Stimulated activated CD4-positive, alpha-beta T cell treated with anti-CD3 and anti-CD28 coated beads, Interleukin-4, amount 100 ng/mL, for 1 hour (primary cell): ENCODE results near the gene DESI1.
"Not testable (repeated sequence)": the region's sequence is repeated elsewhere in the genome, so short reads cannot be mapped to it uniquely, and the experiment has no call there.

Source experiments
- DNase-seq: peaks from one replicate; pipeline ENCODE4 v3.0.0-alpha.2; 2020

Gene DESI1

DNA sequence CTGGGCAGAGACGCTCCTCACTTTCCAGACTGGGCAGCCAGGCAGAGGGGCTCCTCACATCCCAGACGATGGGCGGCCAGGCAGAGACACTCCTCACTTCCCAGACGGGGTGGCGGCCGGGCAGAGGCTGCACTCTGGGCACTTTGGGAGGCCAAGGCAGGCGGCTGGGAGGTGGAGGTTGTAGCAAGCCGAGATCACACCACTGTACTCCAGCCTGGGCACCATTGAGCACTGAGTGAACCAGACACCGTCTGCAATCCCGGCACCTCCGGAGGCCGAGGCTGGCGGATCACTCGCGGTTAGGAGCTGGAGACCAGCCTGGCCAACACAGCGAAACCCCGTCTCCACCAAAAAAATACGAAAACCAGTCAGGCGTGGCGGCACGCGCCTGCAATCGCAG, 10.8 kb upstream of the DESI1 start:
- not testable (repeated sequence) for DNase-seq

DNA sequence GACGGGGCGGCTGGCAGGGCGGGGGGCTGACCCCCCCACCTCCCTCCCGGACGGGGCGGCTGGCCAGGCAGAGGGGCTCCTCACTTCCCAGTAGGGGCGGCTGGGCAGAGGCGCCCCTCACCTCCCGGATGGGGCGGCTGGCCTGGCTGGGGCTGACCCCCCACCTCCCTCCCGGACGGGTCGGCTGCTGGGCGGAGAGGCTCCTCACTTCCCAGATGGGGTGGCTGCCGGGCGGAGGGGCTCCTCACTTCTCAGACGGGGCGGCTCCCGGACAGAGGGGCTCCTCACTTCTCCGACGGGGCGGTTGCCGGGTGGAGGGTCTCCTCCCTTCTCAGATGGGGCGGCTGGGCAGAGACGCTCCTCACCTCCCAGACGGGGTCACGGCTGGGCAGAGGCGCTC, 10.3 kb upstream of the DESI1 start:
- DNase-seq, result not testable (repeated sequence)

- no peak for DNase-seq
These were observed 4.7 kb upstream of the DESI1 start for GRCh38 chr22:41625577-41625976.

GRCh38 chr22:41621911-41622179, 1.0 kb upstream of the DESI1 start:
- no peak for DNase-seq

DNA sequence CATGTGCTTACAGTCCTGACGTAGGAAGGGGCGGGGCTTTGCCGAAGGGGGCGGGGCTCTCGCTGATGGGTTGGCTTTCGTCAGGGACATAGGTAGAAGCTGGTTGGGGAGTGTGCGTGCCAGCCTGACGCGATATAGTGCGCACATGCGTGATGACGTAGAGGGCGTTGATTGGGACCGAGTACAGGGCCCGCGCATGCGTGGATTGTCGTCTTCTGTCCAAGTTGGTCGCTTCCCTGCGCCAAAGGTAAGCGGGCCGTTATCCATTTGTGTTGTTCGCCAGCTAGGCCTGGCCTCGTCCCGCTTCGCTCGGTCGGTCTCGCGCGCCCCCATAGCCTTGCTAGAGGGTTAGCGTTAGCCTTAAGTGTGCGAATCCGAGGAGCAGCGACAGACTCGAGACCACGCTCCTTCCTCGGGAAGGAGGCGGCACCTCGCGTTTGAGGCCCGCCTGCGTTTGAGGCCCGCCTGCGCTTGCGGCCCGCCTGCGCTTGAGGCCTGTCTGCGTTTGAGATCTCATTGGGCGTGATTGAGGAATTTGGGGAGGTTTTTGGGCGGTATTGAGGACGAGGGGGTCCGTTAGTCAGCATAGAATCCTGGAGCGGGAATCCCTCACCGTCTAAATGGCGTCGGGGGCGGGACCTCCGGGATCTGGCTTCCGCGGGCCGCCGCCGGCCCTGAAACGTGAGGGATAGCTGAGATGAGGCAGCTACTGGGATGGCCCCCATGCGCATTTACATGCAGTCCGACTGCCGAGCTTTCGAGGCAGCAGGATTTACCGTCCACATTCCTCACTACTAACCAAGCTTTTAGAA, 462 bp upstream of the DESI1 start, which contains the start of gene XRCC6:
XRCC6 (plus strand) TSS at position 197 of the 812 bp plus-strand sequence. CDS start 710 bp downstream, outside the sequence.
- DNase-seq, result peak; percentile 99

DNA sequence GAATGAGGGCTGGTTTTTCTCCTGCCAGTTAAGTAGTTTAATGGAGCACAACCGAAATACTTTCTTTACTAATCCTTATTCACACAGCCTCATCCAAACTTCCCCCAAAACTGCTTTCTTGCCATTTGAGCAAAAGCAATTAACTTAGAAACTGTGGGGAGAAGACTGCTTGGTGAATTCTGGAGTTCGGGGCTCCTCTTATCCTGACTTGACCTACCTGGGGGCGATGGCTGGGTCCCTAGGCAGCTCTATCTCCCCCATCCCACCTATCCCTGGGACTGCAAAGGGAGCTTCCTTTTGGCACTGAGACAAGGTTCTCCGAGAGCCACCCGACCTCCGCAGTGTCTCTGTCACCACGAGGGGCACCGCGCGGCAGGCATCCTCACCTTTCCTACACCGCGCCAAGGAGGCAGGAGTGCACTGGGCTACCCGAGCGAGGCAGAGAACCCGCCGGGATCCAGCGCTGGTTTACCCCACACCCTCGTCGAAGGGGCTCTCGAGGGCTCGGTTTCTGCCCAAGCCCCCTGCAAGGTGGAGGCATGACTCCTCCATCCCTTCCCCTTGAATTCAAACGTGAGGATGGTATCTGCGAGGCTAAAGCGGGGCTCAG, 759 bp downstream of the DESI1 start:
- DNase-seq, result peak; percentile 54

DNA sequence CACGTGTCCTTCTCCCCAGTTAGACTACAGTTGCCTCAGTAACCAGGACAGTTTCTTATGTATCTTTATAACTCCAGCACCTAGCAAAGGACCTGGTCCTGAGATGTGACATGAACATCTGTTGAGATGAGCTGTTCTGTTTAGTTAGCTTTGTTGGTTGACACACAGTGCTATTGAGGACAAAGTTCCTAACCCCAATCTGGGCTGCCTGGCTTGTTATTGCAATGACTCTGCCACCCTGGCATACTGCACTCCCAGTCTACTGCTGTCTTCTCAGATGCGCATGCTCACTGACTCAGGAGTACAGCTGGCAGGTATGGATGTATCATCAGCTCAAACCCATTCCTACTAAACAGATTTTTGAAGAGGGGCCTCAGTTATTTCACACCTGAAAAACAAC, 7.4 kb downstream of the DESI1 start:
- no peak for DNase-seq

DNA sequence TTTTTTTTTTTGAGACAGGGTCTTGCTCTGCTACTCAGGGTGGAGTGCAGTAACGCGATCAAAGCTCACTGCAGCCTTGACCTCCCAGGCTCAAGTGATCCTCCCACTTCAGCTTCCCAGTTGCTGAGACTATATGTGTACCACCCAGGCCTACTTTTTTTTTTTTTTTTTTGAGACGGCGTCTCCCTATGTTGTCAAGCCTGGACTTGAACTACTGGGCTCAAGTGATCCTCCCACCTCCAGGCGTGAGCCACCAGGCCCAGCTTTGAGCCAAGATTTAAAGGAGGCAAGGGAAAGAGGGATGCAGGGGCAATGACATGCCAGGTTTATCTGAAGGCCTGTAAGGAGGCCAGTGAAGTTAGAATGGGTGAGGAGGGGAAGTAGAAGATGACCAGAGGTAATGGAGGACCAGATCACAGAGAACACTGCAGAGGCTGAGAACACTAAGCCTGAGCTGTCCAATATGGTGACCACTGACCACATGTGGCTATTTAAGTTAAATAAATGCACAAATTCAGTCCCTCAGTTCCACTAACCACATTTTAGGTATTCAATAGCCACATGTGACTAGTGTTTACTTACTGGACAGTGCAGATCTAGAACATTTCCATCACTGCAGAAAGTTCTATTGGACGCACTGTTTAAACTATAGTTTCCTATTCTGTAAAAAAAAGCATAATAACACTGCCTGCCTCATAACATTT, 8.1 kb downstream of the DESI1 start:
- no peak for DNase-seq

DNA sequence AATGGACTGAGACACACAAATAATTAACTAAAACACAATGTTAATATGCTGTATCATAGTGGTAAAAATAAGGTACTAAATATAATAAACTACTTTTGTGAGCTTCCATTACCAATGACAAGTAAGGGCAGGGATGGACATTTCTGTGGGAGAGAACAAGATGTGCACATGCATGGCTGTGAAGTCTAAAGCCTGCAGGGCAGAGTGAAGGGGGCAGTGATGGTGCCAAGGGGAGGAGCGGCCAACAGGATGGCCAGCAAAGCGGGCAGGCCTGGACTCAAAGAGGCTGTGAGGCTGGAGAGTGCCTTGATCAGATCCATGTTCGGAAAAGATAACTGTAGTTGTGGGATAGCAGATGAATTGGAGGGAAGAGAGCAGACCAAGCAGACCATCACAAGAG, 12.5 kb downstream of the DESI1 start:
- DNase-seq, result no peak

DNA sequence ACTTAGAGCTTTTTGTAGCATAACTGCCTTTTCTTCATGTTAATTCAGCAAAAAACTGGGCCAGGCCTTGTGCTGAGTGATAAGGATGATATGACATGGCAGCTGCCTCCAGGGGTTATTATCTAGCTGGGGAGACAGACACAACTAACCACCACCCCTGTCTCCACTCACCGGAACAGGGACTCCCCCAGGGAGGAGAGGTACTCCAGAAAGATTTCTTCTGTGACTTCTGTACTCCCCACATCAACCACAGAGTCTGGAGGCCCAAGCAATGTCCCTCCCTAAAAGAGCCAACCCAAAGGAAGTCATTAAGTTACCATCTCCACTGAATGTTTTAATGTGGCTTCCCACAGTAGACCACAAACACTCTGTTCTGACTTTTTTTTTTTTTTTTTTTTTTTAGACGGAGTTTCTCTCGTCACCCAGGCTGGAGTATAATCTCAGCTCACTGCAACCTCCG, 16.9 kb downstream of the DESI1 start:
- peak; percentile 22 for DNase-seq

GRCh38 chr22:41600976-41601375, 19.9 kb downstream of the DESI1 start:
- DNase-seq, result no peak

GRCh38 chr22:41598891-41599635, 21.8 kb downstream of the DESI1 start:
- no peak for DNase-seq

DNA sequence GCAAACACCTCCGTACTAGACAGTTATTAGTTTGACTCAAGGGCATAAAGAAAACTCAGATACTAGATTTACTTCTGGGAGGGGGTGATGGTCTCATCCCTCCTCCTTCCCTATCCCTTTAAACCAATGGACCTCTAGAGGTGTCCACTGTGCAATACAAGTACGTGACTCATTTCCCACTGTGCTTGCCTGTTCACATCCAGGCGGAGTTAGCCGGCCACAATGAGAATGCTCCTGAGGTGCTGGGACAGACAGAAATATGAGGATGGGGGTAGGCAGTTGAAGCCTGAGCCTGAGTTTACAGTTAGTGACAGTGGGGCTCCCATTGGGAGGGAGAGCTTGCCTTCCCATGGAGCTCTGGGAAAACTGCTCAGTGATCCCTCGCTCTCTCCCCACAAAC, 22.8 kb downstream of the DESI1 start:
- DNase-seq, result no peak

DNA sequence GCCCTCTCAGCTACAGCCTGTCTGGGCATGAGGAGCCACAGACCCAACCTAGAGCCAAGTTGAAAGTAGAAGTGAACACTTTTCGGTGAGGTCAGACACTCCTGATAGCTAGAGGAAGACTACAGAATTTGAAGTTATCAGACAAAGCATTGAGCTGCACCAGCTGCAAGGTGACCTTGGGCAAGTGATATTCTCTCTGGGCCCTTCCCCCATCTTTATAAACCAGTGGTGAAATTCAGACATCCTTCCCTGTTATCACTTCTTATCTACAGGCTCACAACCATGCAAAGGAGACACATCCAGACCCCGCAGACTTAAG, 23.2 kb downstream of the DESI1 start:
- no peak for DNase-seq

- peak; percentile 35 for DNase-seq
These were observed 23.8 kb downstream of the DESI1 start for GRCh38 chr22:41596776-41597634.

DNA sequence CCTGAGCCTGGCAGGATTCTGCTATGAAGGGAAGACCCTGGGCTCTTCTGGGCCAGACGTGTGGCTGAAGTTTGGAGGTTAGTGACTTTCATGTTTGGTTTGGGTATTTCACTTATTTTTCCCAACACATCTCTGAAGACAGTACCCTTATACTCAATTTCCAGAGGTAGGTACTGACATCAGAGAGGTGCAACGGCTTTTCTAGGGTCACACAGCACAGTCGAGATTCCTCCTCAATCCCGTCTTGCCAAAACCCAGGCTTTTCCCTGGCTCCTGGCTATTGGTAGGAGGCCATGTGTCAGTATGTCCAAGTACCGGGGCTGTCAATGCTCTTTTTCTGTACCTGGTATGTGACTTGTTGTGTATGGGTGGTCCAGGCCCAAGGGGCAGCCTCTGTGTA, 25.1 kb downstream of the DESI1 start:
- DNase-seq, result no peak

- not testable (repeated sequence) for DNase-seq
These were observed 27.4 kb downstream of the DESI1 start for GRCh38 chr22:41593336-41593960.

DNA sequence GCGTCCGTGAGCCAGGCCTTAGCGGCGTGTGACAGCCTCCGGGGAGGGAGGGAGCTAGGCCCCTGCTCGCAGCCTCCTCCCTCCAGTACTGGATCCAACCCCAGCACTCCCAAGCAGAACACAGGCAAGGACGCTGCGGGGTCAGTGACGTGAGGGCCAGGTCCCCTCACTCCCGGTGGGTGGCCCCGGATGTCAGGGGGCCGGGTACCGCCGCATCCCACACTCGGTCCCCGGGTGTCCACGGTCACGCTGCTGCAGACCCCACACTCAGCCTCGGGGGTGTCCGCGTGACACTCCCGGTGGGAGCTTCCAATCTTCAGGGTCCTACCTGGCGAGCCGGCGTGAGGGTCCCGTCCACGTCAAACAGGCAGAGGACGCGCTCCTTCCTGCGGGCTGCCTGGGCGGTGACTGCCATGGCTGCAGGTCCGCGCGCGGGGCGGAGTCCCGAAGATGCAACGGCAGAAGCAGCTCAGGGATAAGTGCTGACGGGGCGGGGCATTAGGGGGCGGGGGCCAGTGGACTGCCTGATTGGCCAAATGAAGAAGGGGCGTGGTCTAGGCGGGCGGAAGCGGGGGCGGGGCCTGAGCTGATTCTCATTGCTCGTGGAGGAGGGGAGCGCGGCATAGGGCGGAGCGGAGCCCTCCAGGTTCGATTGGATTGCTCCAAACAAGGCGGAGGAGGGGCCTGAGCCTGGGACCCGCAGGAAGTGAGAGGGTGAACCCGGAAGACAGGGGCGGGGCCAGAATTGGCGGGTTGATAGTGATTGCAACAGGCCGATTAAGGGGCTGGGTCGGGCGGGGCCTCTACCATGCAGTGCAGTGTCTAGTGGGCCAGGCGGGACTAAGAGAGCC, 31.2 kb downstream of the DESI1 start, which contains the start of gene PMM1:
PMM1 (minus strand) TSS at position 450 of the 851 bp plus-strand sequence; CDS start at position 415, 35 bp downstream.
- DNase-seq, result peak; percentile 100

DNA sequence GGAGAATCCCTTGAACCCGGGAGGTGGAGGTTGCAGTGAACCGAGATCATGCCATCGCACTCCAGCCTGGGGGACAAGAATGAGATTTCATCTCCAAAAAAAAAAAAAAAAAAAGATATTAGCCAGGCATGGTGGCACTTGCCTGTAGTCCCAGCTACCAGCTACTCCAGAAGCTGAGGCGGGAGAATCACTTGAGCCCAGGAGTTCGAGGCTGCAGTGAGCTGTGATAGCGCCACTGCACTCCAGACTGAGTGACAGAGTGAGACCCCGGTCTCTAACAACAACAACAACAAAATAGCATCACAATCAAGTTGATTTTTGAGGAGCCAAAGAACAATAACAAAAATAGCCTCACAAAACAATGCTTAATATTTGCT, 33.5 kb downstream of the DESI1 start:
- no peak for DNase-seq

GRCh38 chr22:41585898-41586297, 34.9 kb downstream of the DESI1 start:
- DNase-seq, result no peak

DNA sequence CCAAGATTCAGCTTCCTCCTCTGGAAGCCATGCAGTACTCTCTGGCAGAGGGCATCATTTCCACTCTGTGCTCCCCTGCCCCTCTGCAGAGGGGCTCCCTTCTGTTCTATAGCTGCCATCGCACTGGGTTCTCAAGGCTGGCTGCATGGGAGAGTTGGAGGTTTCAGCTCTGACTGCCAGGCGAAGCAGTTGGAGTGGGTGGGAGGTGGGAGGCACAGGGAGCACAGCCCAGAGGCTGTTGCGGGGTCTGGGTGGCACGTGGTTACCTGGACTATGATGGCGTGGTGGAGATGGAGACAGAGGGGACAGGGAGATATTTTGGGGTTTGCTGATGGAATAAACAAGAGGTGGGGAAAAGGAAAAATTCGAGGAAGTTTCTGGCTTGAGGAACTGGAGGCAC, 36.0 kb downstream of the DESI1 start:
- DNase-seq, result no peak
